GM21528 (cell line): ENCODE results near the gene RHOT2.

Experiments
- ATAC-seq: cut with Tn5 transposase; IDR thresholded peaks from one replicate; pipeline ENCODE4 v1.9.1; 2021; ENCODE audit warnings: mild to moderate bottlenecking, moderate library complexity; ENCODE audit not compliant: unreplicated experiment, low FRiP score

Gene RHOT2

DNA sequence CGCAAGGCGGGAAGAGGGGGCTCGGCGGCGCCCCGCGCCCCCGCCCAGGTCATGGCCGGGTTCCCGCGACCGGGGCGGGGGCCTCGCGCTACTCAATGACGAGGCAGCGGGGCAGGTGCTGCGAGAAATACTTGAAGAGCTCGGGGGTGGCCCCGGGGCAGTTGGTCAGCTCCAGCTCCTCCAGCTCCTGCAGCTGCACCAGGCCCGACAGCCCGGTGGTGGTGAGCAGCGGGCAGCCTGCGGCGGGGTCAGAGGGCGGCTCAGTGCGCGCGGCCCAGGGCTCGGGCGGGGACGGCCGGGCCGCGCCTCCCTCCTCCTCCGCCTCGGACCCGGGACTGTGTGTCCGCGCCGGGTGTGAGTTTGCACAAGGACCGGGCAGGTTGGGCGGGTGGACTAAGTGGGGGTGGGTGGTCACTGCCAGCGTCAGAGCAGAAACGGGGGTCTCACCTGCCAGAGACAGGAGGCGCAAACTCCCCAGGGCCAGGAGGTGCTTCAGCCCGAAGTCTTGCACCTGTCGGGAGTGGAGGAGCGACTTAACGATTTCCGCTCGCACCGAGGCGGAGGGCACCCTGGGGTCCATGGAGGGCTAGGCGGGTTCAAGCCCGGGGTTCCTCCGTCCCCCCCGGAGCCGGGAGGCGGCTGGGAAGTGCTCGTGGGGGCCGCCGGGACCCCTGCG, 26.4 kb downstream of the RHOT2 start:
- no peak for ATAC-seq

DNA sequence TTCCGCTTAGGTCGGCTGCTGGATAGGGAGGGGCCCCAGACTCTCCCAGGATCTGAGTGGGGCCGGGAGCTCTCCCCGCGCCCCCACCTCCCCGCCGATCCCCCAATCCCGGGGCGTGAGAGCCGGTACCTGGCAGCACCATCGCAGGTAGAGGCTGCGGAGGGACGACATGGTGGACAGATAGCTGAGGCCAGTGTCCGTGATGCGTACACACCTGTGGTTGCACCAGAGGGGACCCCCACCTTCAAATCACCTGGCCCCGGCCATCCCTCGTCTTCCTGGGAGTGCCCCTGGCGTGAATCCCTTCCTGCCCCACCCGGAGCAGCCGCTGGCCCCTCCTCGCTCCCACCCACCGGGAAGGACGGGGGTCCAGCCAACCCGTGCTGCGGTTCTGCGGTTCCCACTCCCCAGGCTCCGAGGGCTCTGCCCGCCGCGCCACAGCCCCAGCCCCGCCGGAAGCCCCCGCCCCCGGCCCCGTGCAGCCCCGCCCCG, 27.0 kb downstream of the RHOT2 start:
- no peak for ATAC-seq

DNA sequence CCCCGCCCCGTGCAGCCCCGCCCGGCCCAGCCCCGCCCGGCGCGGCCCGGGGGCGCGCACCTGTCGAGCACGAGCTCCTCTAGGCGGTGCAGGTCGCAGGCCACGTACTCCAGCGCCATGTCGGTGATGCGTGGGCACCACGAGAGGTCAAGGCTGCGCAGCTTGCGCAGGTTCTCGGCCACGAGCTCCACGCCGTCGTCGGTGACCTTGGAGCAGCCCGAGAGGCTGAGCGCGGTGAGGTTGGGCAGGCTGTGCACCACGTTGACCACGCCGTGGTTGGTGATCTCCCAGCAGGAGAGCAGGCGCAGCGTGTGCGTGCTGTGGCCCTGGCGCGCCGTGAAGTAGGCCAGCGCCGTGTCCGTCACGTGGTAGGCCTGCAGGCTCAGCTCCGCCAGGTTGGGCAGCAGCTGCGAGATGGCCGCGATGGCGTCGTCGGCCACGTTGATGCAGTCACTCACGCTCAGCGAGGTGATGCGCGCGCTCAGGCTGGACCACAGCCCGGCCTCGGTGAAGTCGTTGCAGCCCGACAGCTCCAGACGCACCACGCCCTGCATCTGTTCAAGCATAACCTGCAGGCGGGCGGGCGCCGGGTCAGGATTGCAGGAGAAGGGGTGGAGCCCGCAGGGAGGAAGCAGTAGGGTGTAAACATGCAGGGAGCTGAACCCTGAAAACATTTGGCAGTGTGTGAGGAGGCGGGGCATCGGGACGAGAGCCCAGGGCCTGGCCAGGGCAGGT, 27.6 kb downstream of the RHOT2 start:
- ATAC-seq = no peak

DNA sequence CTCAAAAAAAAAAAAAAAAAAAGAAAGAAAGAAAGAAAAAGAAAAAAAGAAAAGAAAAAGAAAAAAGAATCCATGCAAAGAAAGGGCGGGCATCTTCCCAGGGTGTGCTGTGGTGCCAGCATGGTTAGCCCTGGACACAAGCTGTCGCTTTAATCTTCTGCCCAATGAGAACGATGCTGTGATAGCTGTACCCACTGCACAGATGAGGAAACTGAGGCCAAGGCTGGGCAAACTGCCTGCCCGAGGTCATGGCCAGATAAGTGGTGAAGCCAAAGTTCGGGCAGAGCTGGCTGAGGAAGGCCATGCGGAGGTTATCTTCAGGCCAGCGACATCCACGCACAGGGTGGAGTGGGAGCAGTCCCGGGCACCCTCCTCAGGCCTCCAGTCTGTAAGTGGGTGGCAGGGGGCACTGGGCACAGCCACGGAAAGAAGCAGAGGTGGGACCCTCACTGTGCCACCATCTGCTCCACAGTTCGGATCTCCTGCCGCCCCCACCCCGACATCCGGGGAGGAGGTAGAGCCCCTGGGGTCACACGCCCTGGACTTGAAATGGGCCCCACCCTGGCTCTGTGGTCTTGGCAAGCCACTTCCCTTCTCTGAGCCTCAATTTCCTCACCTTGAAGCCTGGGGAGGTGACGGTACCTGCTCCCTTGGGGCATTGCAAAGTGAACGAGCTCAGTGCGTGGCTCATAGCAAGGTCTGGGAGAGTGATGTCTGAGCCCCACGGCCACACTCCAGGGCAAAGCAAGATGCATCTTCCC, 31.2 kb downstream of the RHOT2 start:
- no peak for ATAC-seq

DNA sequence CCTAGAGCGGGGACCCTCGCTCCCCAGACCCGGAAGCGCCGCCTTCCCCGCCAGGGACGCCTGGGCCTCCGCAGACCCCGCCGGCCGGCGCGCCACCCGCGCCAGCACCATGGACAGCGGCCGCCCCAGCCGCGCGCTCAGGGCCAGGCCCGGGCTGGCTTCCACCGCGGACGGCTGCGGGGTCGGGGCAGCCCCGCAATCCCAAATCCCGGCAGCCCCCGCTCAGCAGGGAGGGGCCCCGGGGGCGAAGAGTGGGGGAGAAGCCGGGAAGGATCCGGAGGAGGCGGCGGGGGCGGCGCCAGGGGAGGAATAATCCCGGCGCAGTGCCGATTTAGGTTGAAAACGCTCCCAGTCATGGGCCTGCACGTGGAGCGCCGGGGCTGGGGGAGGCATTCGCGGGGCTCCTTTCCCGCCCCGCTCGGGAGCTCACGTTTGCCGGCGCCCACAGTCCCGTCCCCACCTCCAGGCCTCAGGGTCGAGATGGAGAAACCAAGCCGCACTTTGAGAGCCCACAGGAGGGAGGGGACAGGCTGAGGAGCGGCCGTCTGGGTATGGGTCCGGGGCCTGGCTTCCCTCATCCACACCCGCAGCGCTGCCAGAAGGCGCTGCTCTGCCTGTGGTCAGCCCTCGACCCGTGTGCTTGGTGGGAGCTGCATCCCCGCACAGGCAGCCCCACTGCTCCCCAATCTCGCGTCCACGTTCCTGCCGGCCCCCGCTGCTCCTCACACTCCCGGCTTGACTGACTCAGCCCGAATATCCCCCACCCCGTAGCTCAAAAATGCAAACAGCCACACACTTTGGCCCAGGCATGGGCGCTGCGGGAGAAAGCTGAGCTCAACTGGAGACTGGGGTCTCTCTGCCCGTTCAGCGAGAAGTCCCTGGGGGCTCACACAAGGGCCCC, 33.0 kb downstream of the RHOT2 start:
- ATAC-seq = no peak

DNA sequence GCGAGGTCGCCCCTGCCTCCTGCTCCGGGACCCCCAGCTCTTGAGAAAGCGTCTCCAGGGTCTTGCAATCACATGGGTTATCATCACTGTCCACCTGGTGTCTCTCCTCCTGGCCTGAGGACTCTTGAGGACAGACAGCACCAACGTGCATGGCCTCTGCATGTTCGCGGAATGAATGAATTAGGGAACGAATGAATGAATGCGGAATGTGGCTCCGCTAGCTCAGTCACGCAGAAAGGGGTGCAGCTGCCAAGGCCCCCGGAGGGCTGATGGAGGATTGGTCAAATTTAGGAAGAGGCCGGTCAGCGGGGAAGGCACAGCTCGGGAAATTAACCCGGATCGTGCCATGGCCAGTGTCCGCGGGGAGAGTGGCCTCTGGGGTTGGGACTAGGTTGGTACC, 34.4 kb downstream of the RHOT2 start:
- ATAC-seq = no peak

DNA sequence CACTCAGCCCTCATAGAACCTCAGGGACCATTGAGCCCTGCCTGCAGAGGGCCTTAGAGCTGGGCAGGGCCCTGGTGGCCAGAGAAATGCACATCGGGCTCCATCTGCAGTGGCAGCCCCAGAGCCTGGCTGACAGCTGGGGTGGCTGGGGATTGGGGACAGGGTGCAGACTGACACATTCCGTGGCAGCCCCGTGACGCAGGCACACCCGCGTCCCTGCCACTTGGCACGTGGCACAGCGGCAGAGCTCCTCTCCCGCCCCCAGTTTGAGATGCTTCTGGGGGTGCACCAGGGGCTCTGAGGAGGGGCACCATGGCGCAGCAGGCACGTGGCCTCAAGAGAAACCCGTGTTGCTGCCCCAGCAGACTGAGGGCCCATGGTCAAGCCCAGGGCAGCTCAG, 35.5 kb downstream of the RHOT2 start:
- no peak for ATAC-seq

DNA sequence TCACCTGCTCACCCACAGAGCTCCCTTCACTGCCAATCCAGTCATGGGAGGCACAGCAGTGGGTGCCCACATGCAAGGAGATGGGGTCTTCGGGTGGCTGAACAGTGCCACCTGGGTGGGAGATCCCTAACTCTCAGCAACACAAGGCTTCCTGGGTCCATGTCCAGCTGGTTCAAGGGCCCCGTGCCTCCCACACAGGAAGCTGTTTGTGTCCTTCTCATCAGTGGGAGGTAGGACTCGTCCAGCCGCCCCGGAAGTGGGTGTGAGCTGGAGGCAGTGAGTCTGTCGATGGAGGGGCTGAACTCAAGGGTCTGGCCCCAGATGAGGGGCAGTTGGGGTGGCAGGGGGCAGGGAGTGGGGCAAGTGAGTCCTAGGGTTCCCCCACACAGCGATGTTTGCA, 36.1 kb downstream of the RHOT2 start:
- ATAC-seq = no peak

DNA sequence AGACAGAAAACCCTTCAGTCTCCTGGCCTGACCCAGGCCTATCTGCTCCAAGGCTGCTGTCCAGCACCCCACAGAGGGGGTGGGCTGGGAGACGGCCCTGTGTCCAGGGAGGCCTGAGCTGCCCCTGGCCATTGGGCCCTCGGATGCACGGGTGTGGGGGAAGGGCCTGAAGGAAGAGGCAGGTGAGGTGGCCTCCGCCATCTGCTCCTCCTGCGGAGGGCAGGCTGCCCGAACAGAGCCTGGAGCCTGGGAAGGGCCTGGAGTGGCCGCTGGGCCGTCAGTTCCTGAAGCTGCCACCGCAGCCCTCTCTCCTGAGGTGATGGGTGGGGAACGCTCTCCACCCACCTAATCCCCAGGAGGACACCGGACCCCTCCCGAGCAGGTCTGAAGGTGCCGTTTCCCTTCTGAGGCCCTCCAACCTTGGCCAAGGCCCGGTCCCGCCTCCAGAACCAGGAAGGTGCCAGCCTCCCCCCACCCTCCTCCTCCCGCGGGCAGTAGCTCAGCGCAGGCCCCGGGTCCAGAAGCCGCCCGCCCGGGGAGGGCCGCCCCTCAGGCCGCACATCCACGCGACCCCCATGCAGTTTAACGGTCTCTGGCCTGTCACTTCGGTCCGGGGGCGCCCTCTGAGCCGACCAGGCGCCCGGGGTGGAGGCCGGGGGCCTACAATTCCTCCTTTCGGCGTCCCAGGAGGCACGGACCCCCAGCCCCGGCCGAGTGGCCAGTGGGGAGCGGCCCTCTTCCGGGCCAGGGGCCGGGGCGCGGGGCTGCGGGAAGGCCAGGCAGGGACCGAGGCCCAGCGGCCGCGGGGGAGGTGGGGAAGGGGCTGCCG, 36.8 kb downstream of the RHOT2 start:
- no peak for ATAC-seq

DNA sequence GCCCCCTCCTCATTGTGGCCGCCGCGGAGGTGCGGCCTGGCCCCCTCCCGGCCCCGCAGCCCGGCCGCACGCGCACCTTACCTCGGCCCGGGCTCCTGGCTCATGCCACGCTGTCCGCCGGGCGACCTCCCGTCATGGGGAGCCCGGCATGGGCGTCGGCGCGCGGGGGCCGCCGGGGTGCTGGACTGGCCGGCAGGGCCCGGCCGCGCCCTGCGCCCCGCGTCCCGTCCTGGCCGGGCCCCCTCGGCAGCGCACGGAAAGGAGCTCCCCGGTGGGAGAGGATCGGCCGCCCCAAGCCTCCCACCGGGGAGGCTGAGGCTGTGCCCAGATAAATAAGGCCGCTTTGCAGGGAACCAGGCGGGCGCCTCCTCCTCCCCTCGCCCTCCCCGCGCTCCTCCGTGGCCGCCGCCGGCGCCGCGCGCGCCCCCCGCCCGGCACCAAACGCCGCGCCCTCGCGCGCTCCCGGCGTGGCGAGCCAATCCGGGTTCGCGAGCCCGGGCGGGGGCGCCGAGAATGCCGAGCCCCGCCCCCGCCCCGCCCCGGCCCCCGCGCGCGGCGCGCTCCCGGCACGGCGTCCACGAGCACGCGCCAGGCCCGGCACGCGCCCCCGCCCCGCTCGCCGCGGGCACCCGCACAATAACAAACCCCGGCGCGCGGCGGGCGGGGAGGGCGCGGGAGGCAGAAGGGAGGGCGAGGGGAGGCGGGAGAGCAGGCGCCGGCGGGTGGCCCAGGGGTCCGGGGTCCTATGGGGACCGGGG, 37.7 kb downstream of the RHOT2 start, which contains the start of gene FBXL16:
FBXL16 (minus strand) TSS at position 371 of the 758 bp plus-strand sequence. CDS start 8,396 bp downstream, outside the sequence.
- ATAC-seq = no peak

DNA sequence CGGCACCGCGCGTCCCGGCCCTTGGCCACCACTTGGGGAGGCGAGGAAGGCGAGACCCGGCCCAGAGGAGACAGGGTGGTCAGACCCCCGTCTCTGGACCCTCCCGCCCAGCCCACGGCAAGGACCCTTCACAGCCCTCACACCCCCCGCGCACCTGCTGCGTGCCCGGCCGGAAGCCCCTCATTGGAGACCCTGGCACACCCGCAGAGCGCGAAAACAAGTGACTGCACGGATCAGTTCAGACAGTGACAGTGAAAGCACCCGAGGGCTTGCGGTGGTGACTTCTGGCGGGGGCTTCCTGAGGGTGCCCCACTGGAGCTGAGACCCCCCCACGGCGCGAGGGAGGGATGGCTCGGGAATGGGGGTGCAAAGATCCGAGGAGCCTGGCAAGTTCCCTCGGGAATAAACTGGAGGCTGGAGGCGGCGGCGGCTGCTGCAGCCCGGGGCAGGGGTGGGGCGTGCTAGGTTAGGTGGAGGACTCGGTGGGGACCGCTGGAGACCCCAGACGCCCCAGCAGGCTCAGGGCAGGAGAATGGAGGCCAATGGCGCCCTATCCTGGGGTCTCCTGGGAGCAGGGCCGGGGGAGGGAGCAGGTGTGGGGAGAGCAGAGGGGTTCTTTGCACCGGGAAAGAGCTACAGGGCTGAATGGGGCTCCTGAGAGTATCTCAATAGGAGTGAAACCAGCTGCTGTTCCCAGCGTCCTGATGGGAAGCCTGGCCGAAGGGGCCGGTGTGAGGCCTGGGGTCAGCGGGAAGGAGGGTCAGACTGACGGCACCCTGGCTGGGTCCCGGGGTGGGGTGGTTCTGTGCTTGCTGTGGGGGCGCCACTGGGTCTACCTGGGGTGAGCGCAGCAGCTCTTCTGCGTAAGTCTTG, 38.5 kb downstream of the RHOT2 start:
- ATAC-seq = no peak

DNA sequence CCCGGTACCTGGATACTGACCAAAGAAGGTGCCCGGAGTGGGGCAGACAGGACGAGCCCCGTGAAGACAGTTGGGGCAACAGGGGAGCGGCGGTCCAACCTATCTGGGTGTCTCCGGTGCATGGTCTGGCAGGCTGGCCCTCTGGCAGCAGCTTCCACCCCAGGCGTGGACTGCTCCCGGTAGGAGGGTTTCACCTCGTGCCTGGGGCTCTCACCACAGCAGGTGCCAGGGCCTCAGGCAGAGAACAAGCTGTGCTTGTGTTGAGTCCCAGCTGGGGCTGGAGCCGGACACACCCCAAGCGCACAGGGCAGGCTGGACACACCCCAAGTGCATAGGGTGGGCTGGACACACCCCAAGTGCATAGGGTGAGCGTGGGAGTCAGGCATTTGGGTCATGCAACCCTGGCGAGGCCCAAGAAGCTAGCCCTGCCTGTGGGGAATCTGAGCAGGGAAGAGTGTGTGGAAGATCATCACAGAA, 39.2 kb downstream of the RHOT2 start:
- no peak for ATAC-seq

DNA sequence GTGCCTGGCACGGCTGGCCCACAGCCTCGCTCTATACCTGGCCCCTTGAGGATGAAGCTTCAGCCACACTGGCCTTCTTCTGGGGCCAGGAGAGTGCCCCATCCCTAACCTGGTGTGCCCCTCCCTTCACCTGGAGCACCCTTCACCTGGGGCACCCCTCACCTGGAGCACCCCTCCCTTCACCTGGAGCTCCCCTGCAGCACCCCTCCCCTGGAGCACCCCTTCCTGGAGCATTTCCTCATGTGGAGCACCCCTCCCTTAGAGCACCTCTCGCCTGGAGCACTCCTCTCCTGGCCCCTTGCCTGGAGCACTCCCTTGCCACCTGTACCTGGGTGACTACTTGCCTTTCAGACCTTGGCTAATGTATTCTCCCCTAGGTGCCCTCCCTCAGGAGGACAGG, 40.1 kb downstream of the RHOT2 start:
- no peak for ATAC-seq

DNA sequence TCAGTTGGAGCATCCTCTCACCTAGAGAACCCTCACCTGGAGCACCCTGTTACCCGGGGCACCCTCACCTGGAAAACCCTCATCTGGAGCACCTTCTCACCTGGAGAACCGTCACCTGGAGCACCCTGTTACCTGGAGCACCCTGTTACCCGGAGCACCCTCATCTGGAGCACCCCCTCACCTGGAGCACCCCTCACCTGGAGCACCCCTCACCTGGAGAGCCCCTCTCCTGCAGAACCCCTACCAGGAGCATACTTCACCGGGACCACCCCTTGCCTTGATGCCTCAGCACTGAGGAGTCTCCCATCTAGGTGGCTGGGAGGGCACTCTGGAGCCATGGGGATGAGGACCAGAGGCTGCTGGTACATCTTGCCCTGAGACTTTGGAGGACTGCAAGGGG, 41.0 kb downstream of the RHOT2 start:
- ATAC-seq = no peak

DNA sequence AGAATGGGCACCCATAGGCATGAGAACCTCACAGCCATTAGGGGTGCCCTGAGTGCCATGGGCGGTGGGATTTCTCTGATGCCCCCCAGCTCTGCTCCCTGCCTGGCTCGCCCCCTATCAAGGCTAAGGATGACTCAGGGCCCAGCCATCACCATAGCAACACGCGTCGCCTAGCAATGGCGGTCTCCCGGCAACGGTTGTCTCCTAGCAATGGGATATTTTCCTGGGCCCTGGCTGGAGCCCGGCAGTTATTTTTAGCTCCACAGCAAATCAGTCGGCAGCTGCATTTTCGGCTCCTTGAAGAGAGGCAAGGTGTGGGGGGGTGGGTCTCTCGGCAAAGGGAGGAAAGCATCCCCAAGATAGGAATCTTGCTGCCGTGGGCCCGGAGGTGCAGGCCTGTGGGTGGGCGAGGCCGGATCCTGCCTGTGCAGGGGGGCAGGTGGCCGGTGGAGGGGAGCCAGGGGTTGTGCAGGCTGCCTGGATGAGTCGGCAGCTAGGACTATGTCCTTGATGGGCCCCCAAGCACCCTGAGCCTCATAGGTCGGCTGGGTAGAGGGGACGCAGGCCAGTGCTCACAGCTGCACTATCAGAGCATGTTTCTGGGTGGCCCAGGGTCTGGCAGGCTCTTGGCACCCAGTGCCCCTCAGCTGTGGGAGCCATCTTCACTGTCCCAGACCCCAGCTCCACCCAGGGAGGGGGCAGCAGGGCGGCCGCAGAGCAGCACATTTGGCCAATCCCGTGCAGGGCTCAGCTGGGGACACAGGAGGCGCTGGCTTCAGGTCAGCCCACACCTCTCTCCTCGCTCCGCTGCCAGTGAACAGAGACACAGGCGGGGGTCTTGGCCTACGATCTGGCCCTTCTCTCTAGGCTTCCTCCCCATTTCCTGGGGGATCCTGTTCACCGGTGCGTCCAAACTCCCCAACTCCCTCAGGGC, 41.9 kb downstream of the RHOT2 start:
- no peak for ATAC-seq

DNA sequence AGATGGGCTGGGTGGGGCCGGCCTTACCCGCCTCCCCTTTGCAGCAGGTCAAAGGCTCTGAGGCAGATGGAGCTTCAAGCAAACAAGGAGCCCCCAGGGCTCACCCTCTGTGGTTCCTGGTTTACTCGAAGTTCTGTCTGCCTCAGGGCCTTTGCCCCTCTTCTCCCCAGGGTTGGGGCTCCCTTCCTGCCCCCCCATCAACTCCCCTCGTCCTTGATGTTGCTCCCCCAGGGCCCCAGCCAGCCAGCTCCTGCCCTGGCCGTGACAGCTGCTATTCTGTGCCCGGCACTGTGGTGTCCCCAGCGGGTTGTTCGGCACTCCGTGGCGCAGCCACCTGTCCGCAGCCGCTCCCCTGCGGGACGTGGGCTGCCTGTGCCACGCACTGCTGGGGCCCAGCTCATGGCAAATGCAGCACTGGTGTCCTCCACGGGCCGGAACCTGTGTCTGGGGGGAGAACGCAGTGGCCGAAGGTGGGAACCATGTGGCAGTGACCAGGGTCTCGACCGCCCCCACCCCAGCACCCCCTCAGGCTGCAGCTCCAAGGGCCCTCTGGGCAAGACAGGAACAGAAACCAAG, 42.7 kb downstream of the RHOT2 start:
- no peak for ATAC-seq
